MCF 10A (cell line): ENCODE data around the gene TMEM54. TPM values are rescaled to one million over a fixed set of nuclear protein-coding genes. Genes with fewer than 3 reads are reported as not detected.

Experiments used
- BruUV-seq: library from RNA; stranded (reverse); fragments of 400-500 nt; replicated peaks from 2 replicates; lab custom pipeline; 2021; lab: Mats Ljungman, UMichigan
- CTCF ChIA-PET: fragments of 300-600 bp; sonication (Branson Sonifier 250); formaldehyde crosslinking; extraction: SDS; loops from one replicate; lab custom pipeline; 2021; ENCODE audit warnings: antibody characterized with exemption, inconsistent platforms; lab: Yijun Ruan, JAX
- POLR2A ChIA-PET: fragments of 300-600, 350-650 bp; sonication (Branson Sonifier 250); formaldehyde crosslinking; extraction: SDS; loops from one replicate; lab custom pipeline; 2020; ENCODE audit warnings: antibody characterized with exemption, inconsistent platforms; lab: Yijun Ruan, JAX
- DNase-seq: peaks from one replicate; pipeline ENCODE4 v3.0.0-alpha.2; 2018; ENCODE audit not compliant: unreplicated experiment
- H3K27ac Mint-ChIP-seq: one replicate; pipeline ENCODE4 v1.8.0; 2022; ENCODE audit warnings: mild to moderate bottlenecking, low read depth, mixed read lengths; ENCODE audit not compliant: unreplicated experiment
- H3K27me3 Mint-ChIP-seq: one replicate; pipeline ENCODE4 v1.8.0; 2022; ENCODE audit warnings: mixed read lengths; ENCODE audit not compliant: insufficient read depth, unreplicated experiment
- H3K36me3 Mint-ChIP-seq: one replicate; pipeline ENCODE4 v1.8.0; 2022; ENCODE audit warnings: mild to moderate bottlenecking, moderate library complexity, mixed read lengths; ENCODE audit not compliant: insufficient read depth, unreplicated experiment
- H3K4me1 Mint-ChIP-seq: one replicate; pipeline ENCODE4 v1.8.0; 2022; ENCODE audit warnings: mixed read lengths; ENCODE audit not compliant: insufficient read depth, unreplicated experiment
- H3K4me3 Mint-ChIP-seq: one replicate; pipeline ENCODE4 v1.8.0; 2022; ENCODE audit warnings: mild to moderate bottlenecking, moderate library complexity, mixed read lengths; ENCODE audit not compliant: unreplicated experiment
- H3K9me3 Mint-ChIP-seq: one replicate; pipeline ENCODE4 v1.8.0; 2022; ENCODE audit warnings: mixed read lengths; ENCODE audit not compliant: unreplicated experiment
- intact Hi-C: fragments of 100-400 bp; cut with micrococcal nuclease; formaldehyde crosslinking; loops from 2 replicates; pipeline ENCODE4 v1.14.1; 2022
- total RNA-seq: library from RNA; stranded (reverse); gene quantifications from 2 replicates; pipeline ENCODE4 v1.2.3, GENCODE V29; 2022
- TF ChIP-seq, protein P1 (sequence below): fragments of 200-600 bp; IDR thresholded peaks from one replicate; pipeline ENCODE4 v1.8.0; 2022; ENCODE audit warnings: antibody characterized with exemption, mild to moderate bottlenecking; ENCODE audit not compliant: unreplicated experiment

TMEM54 gene
- total RNA-seq, 1 experiment from 2014 or later = 6.2 TPM

DNA sequence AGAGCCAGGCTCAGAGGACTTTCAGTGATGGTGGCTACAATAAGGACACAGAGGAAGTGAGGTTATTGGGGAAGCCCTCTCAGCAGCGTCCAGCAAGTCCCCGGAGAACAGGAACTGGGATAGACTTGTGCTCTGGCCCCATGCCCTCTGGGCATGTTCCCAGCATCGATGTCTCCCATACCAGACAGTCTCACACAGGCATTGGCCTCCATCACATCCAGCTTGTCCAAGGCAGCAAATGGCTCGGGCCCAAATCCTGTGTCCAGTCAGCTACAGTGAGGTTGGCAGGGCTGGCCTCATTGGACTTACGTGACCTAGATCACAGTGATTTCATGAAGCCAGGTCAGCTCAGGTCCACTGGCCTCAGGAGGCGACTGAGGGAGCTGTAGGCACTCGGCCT is 19.6 kb upstream of the TMEM54 start:
- Mint-ChIP-seq H3K36me3 (peaks cover 13% of the 10 kb centered on the region), H3K9me3 (no peaks in the 10 kb centered on the region), H3K27ac (no peak overlapping the region), H3K4me3 (no peak overlapping the region), H3K4me1 (peaks cover 6% of the 10 kb centered on the region), H3K27me3 (no peaks in the 10 kb centered on the region)
- TF ChIP-seq, protein P1, sequence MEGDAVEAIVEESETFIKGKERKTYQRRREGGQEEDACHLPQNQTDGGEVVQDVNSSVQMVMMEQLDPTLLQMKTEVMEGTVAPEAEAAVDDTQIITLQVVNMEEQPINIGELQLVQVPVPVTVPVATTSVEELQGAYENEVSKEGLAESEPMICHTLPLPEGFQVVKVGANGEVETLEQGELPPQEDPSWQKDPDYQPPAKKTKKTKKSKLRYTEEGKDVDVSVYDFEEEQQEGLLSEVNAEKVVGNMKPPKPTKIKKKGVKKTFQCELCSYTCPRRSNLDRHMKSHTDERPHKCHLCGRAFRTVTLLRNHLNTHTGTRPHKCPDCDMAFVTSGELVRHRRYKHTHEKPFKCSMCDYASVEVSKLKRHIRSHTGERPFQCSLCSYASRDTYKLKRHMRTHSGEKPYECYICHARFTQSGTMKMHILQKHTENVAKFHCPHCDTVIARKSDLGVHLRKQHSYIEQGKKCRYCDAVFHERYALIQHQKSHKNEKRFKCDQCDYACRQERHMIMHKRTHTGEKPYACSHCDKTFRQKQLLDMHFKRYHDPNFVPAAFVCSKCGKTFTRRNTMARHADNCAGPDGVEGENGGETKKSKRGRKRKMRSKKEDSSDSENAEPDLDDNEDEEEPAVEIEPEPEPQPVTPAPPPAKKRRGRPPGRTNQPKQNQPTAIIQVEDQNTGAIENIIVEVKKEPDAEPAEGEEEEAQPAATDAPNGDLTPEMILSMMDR = no peak
- intact Hi-C loops = no loop called here
- no TSS peak for BruUV-seq
- ChIA-PET POLR2A (interaction anchor here (1.7 kb wide), 1 partner anchor 14 kb away, joined by 3 read pairs; no protein-coding TSS in a partner anchor), CTCF (interaction anchor here (0.5 to 3.0 kb wide), 4 partner anchors 11 to 86 kb away, joined by 3 to 10 read pairs (median 4); no protein-coding TSS in a partner anchor)
- no peak for DNase-seq

DNA sequence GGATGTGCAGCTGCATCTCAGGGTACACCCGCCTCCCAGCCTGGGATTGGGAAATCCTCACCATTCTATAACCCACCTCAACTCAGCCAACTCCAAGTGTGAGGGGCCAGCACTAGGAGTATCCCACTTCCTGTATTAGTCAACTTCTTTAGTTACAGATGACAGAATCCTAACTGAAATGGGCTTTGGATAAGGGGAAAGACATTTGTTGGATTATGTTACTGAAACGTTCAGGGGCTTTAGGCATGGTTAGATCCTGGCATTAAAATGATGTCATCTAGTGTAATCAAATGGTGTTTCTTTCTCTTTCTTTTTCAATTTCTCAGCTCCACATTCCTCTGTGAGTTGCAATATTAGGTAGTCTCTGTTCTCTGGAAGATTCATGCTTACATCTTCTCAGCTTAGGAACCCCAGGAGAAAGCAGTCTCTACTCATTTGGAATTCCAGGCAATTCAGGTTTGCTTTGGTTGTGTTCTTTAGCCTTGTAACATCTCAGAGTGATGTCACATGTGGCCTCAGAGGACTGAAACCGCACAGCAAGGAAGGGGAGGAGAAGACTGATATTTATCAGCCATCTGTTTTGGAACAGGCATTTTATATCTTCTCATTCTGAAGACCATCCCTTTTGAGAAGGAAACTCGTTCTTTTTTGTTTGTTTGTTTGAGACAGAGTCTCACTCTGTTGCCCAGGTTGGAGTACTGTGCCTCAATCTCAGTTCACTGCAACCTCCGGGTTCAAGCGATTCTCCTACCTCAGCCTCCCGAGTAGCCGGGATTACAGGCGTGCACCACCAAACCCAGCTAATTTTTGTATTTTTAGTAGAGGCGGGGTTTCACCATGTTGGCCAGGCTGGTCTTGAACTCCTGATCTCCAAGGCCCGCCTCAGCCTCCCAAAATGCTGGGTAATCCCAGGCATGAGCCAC is 18.9 kb upstream of the TMEM54 start:
- Mint-ChIP-seq H3K4me3 (no peak overlapping the region), H3K36me3 (peaks cover 13% of the 10 kb centered on the region), H3K27ac (no peak overlapping the region), H3K27me3 (no peaks in the 10 kb centered on the region), H3K4me1 (peaks cover 6% of the 10 kb centered on the region), H3K9me3 (no peaks in the 10 kb centered on the region)
- no peak for DNase-seq
- ChIA-PET POLR2A (interaction anchor here (0.6 to 1.7 kb wide), 2 partner anchors 15 to 196 kb away, joined by 3 read pairs; no protein-coding TSS in a partner anchor), CTCF (interaction anchor here (0.6 to 3.0 kb wide), 5 partner anchors 12 to 87 kb away, joined by 3 to 10 read pairs (median 4); no protein-coding TSS in a partner anchor)
- TF ChIP-seq, protein P1 = no peak
- BruUV-seq = no TSS peak
- intact Hi-C loops = no loop called here

DNA sequence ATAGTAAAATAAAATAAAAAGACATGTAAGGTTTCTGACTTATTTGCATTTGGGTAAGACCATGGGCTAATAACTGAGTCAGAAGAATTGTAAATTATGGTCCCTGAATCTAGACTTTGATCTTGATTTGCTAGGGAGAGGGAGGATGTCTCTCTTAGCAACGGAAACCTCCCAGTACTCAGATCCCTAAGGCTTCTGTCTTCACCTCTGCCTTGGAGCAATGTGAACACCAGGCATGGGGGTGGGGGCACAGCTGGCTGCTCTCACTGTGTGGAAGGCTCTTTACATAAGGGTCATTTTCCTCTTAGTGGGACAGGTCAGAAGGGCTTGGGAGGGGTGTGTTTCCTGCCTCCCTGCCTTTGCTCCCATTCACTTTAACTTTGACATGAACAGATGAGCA is 17.0 kb upstream of the TMEM54 start:
- Mint-ChIP-seq H3K27ac (no peak overlapping the region), H3K27me3 (no peaks in the 10 kb centered on the region), H3K9me3 (no peaks in the 10 kb centered on the region), H3K36me3 (peaks cover 9% of the 10 kb centered on the region), H3K4me1 (peaks cover 6% of the 10 kb centered on the region), H3K4me3 (no peak overlapping the region)
- POLR2A ChIA-PET = no interaction called here
- intact Hi-C loops = no loop called here
- TF ChIP-seq, protein P1 = no peak
- DNase-seq = no peak
- CTCF ChIA-PET = interaction anchor here (1.1 to 1.3 kb wide), 2 partner anchors 16 to 42 kb away, joined by 3 to 4 read pairs; no protein-coding TSS in a partner anchor
- no TSS peak for BruUV-seq

DNA sequence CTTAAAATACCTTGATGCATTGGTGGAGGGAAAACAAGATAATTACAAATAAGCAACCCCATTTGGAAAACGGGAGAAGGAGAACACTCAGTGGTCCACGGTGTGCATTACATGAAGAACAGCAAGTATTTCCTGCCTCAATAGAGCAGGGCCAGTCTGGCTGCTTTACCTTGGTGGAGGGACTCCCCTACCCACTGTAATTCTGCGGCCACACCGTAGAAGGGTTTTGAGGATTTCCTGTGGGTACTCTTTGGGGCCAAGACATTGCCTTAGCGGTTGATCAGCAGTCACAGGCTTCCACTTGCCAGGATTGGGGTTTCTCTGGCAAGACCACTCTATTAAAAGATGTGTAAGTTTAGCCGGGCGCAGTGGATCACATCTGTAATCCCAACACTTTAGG is 16.3 kb upstream of the TMEM54 start:
- Mint-ChIP-seq H3K4me3 (no peak overlapping the region), H3K9me3 (no peaks in the 10 kb centered on the region), H3K27me3 (no peaks in the 10 kb centered on the region), H3K27ac (no peak overlapping the region), H3K4me1 (peaks cover 6% of the 10 kb centered on the region), H3K36me3 (peaks cover 9% of the 10 kb centered on the region)
- TF ChIP-seq, protein P1 = no peak
- POLR2A ChIA-PET = no interaction called here
- BruUV-seq = no TSS peak
- CTCF ChIA-PET = interaction anchor here (0.6 to 1.2 kb wide), 2 partner anchors 90 to 170 kb away, joined by 3 read pairs; no protein-coding TSS in a partner anchor
- intact Hi-C loops = no loop called here
- no peak for DNase-seq
